ENCODE measurements around the gene ESYT2.

Gene ESYT2

GRCh38 chr7:158682456-158682855 lies 146.9 kb downstream of the ESYT2 start:
- peak; percentile 21 for DNase-seq

Measured in NCI-H1105 treated with DMSO at 0.1 percent for 48 hours (cell line).